ENCODE results near the gene ISL2. TPM values are rescaled to one million over a fixed set of nuclear protein-coding genes. Genes with fewer than 3 reads are reported as not detected.

ISL2 gene
- total and polyA plus RNA-seq, 2 donors (not counting 1 experiment from before 2014, with no cell fraction given), result 0.03 to 0.17 TPM

DNA sequence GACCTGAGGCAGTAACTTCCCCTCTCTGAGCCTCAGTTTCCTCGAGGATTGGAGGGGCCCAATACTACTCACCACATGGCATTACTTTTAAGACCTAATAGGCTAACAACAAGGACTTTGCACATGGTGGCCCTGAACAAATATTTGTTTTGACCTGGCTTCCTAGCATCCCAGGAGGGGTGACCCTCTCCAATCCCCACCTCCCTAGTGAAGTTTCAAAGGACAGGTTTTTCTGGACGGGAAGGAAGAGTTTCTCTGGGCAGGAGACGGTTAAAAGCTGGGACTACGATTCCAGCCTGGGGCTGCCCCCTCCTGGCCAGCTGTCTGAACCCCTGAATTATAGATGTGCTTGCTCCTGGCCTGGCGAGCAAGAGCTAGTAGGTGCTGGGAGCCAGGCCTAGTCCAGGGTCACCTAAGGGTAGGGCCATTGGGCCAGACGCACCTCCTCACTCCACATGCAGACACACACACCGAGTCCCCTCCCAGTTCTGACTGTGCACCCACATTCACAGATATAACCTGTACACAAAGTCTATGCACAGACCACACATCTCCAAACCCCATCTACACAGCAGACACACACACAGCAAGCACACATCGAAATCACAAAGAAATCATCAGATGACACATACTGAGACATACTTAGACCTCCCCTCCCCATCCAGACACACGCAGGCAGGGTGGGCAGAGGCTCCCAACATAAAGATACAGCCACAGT, 2.7 kb upstream of the ISL2 start:
- no peak overlapping the region for H2AFZ ChIP-seq (ENCODE audit: low read length)
- peak; percentile 10 to 32 for TF ChIP-seq CTCF (conservative IDR thresholded peaks at IDR 0.05 in 1 of 2, IDR thresholded peaks at IDR 0.05 in 1 of 2; ENCODE audit: low read depth in 1 of 2, low read length in 2 of 2)
- no peak for TF ChIP-seq EZH2 (IDR thresholded peaks at IDR 0.05; ENCODE audit: low read length, missing control alignments)
- H4K20me1 ChIP-seq (ENCODE audit: control insufficient read depth, extremely low read depth, insufficient read depth, low read length), result no peaks in the 10 kb centered on the region
- H3K79me2 ChIP-seq (ENCODE audit: control insufficient read depth, insufficient read depth, low read length), result no peaks in the 10 kb centered on the region
- no peak overlapping the region for H3K9ac ChIP-seq (ENCODE audit: insufficient read depth, low read length)
- H3K4me3 ChIP-seq (replicated peaks in 1 of 4; ENCODE audit: control extremely low read depth in 1 of 4, insufficient read depth in 1 of 4, low read depth in 3 of 4, low read length in 4 of 4), result no peak overlapping the region
- H3K9me3 ChIP-seq (ENCODE audit: control insufficient read depth, insufficient read depth, low read depth, low read length), result no peaks in the 10 kb centered on the region
- no peaks in the 10 kb centered on the region for H3K36me3 ChIP-seq (ENCODE audit: control insufficient read depth, insufficient read depth, low read length)
- no peak overlapping the region for H3K27ac ChIP-seq (ENCODE audit: insufficient read depth, low read length)
- peaks cover 50% of the 10 kb centered on the region for H3K27me3 ChIP-seq (ENCODE audit: control insufficient read depth, insufficient read depth, low read length)
- H3K4me2 ChIP-seq (ENCODE audit: extremely low read depth, insufficient read depth, low read length), result no peak overlapping the region
- H3K4me1 ChIP-seq (ENCODE audit: control insufficient read depth, extremely low read depth, insufficient read depth, low read length), result no peaks in the 10 kb centered on the region
- no peak for DNase-seq (ENCODE audit: low read depth in 2 of 2)

DNA sequence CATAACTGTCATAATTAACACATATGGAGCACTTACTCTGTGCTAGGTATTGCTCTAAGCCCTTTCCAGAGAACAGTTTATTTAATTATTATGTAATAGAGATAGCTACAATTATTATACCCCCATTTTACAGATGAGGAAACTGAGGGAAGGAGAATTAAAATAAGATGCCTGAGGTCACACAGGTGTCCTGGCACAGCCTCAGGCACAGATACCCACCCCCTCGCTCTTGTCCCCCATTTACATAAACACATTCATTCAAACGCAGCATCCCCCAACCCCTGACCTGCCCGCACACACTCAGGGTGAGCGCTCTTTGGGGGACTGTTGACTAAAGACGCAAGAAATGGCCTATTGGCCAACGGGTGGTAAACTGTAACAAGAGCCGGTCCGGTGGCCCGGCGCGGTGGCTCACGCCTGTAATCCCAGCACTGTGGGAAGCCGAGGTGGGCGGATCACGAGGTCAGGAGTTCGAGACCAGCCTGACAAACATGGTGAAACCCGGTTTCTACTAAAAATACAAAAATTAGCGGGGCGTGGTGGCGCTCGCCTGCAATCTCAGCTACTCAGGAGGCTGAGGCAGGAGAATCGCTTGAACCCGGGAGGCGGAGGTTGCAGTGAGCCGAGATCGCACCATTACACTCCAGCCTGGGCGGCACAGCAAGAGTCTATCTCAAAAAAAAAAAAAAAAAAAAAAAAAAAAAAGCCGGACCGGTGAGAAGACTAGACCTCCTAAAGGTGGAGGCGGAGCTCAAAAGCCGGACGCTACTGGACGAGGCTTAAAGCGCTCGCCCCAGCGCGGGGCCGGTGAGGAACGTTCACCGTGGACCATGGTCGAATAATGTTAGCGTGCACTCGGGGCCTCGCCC, 1.9 kb upstream of the ISL2 start:
- H3K4me1 ChIP-seq (ENCODE audit: control insufficient read depth, extremely low read depth, insufficient read depth, low read length), result no peaks in the 10 kb centered on the region
- H3K9me3 ChIP-seq (ENCODE audit: control insufficient read depth, insufficient read depth, low read depth, low read length), result no peaks in the 10 kb centered on the region
- TF ChIP-seq CTCF (conservative IDR thresholded peaks at IDR 0.05 in 1 of 2, IDR thresholded peaks at IDR 0.05 in 1 of 2; ENCODE audit: low read depth in 1 of 2, low read length in 2 of 2) (no peak), EZH2 (IDR thresholded peaks at IDR 0.05; ENCODE audit: low read length, missing control alignments) (no peak)
- H4K20me1 ChIP-seq (ENCODE audit: control insufficient read depth, extremely low read depth, insufficient read depth, low read length), result no peaks in the 10 kb centered on the region
- peaks cover 57% of the 10 kb centered on the region for H3K27me3 ChIP-seq (ENCODE audit: control insufficient read depth, insufficient read depth, low read length)
- no peak overlapping the region for H3K9ac ChIP-seq (ENCODE audit: insufficient read depth, low read length)
- H3K79me2 ChIP-seq (ENCODE audit: control insufficient read depth, insufficient read depth, low read length), result no peaks in the 10 kb centered on the region
- no peaks in the 10 kb centered on the region for H3K36me3 ChIP-seq (ENCODE audit: control insufficient read depth, insufficient read depth, low read length)
- no peak overlapping the region for H3K27ac ChIP-seq (ENCODE audit: insufficient read depth, low read length)
- H2AFZ ChIP-seq (ENCODE audit: low read length), result no peak overlapping the region
- DNase-seq (ENCODE audit: low read depth in 2 of 2), result no peak
- no peak overlapping the region for H3K4me3 ChIP-seq (replicated peaks in 1 of 4; ENCODE audit: control extremely low read depth in 1 of 4, insufficient read depth in 1 of 4, low read depth in 3 of 4, low read length in 4 of 4)
- H3K4me2 ChIP-seq (ENCODE audit: extremely low read depth, insufficient read depth, low read length), result no peak overlapping the region

All from fibroblast of lung (primary cell).